ENCODE measurements around the gene NINJ2. TPM values are rescaled to one million over a fixed set of nuclear protein-coding genes. Genes with fewer than 3 reads are reported as not detected.
A peak's percentile ranks its signal among the peaks of the same experiment; 100 is the strongest.
"Not testable (repeated sequence)": the region's sequence is repeated elsewhere in the genome, so short reads cannot be mapped to it uniquely, and the experiment has no call there.

The NINJ2 gene
- total RNA-seq, 2 donors from 2014 or later, result 3.0 to 8.1 TPM

- Mint-ChIP-seq H3K4me3 (peak overlapping the region; percentile 72 to 88), H3K4me1 (ENCODE audit: low read depth) (peaks cover 65% of the 10 kb centered on the region), H3K9me3 (no peaks in the 10 kb centered on the region), H3K36me3 (ENCODE audit: insufficient read depth in 2 of 2) (peaks cover 0 to 2% of the 10 kb centered on the region in 2 donors), H3K27me3 (ENCODE audit: low read depth) (no peaks in the 10 kb centered on the region), H3K27ac (peak overlapping the region; percentile 84)
- DNase-seq (no peak), ATAC-seq (replicated peaks in 1 of 2) (no peak)
Measured at GRCh38 chr12:643475-644302, 19.6 kb downstream of the NINJ2 start.

- Mint-ChIP-seq H3K27me3 (ENCODE audit: low read depth) (no peaks in the 10 kb centered on the region), H3K27ac (peak overlapping the region; percentile 84), H3K4me1 (ENCODE audit: low read depth) (peaks cover 67% of the 10 kb centered on the region), H3K36me3 (ENCODE audit: insufficient read depth in 2 of 2) (peaks cover 0 to 2% of the 10 kb centered on the region in 2 donors), H3K4me3 (peak overlapping the region; percentile 79 to 88), H3K9me3 (no peaks in the 10 kb centered on the region)
- peak; percentile 86 to 89 for DNase-seq
- peak; percentile 81 for ATAC-seq (replicated peaks in 1 of 2)
Measured at GRCh38 chr12:642633-643474, 20.4 kb downstream of the NINJ2 start.

- Mint-ChIP-seq H3K4me3 (peak overlapping the region in 1 of 2 donors; percentile 6), H3K4me1 (ENCODE audit: low read depth) (peaks cover 68% of the 10 kb centered on the region)
- H3K9me3 Mint-ChIP-seq; DNase-seq; H3K27me3 Mint-ChIP-seq (ENCODE audit: low read depth); ATAC-seq (replicated peaks in 1 of 2); H3K36me3 Mint-ChIP-seq (ENCODE audit: insufficient read depth in 2 of 2); H3K27ac Mint-ChIP-seq: not testable (repeated sequence)
Measured at GRCh38 chr12:641321-641720, 21.9 kb downstream of the NINJ2 start.

DNA sequence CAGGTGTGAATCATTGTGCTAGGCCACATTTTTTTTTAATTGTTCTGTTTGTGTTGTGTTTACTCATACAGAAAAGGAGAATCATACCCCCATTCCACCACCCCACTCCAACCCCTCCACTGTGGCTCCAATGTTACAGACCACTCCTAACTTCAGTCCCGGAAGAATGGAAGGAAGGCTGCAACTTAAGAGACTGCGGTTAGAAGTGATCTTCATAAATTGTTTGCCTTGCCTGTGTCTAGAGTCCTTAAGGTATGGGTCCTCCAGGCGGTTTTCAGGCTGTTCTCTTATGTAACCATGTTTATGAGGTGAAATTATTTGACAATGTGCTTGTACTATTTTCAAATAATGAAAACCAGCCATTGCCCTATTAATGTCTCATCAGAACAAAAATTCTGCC lies 22.5 kb downstream of the NINJ2 start:
- Mint-ChIP-seq H3K9me3 (no peaks in the 10 kb centered on the region), H3K27ac (peak overlapping the region; percentile 97), H3K27me3 (ENCODE audit: low read depth) (no peaks in the 10 kb centered on the region), H3K36me3 (ENCODE audit: insufficient read depth in 2 of 2) (peaks cover 0 to 2% of the 10 kb centered on the region in 2 donors), H3K4me1 (ENCODE audit: low read depth) (peaks cover 67% of the 10 kb centered on the region), H3K4me3 (peak overlapping the region in 1 of 2 donors; percentile 44)
- ATAC-seq (replicated peaks in 1 of 2), result no peak
- no peak for DNase-seq

- peak overlapping the region; percentile 97 for H3K27ac Mint-ChIP-seq
- peaks cover 59% of the 10 kb centered on the region for H3K4me1 Mint-ChIP-seq (ENCODE audit: low read depth)
- H3K27me3 Mint-ChIP-seq (ENCODE audit: low read depth), result no peaks in the 10 kb centered on the region
- ATAC-seq (replicated peaks in 1 of 2), result no peak
- peak overlapping the region in 1 of 2 donors; percentile 44 for H3K4me3 Mint-ChIP-seq
- H3K36me3 Mint-ChIP-seq (ENCODE audit: insufficient read depth in 2 of 2), result peaks cover 0 to 2% of the 10 kb centered on the region in 2 donors
- no peaks in the 10 kb centered on the region for H3K9me3 Mint-ChIP-seq
- DNase-seq, result no peak
Measured at GRCh38 chr12:639988-640387, 23.3 kb downstream of the NINJ2 start.

GRCh38 chr12:639566-639965 lies 23.7 kb downstream of the NINJ2 start:
- H3K4me1 Mint-ChIP-seq (ENCODE audit: low read depth), result peaks cover 57% of the 10 kb centered on the region
- H3K9me3 Mint-ChIP-seq, result no peaks in the 10 kb centered on the region
- H3K36me3 Mint-ChIP-seq (ENCODE audit: insufficient read depth in 2 of 2), result peaks cover 0 to 2% of the 10 kb centered on the region in 2 donors
- peak overlapping the region; percentile 97 for H3K27ac Mint-ChIP-seq
- ATAC-seq (replicated peaks in 1 of 2) (peak; percentile 73 to 76), DNase-seq (peak; percentile 43 to 45)
- H3K4me3 Mint-ChIP-seq, result peak overlapping the region; percentile 4 to 44
- H3K27me3 Mint-ChIP-seq (ENCODE audit: low read depth), result no peaks in the 10 kb centered on the region

- H3K36me3 Mint-ChIP-seq (ENCODE audit: insufficient read depth in 2 of 2), result peaks cover 0 to 2% of the 10 kb centered on the region in 2 donors
- ATAC-seq (replicated peaks in 1 of 2) (peak; percentile 43 to 52), DNase-seq (no peak)
- H3K27me3 Mint-ChIP-seq (ENCODE audit: low read depth), result no peaks in the 10 kb centered on the region
- peak overlapping the region; percentile 4 to 44 for H3K4me3 Mint-ChIP-seq
- peak overlapping the region; percentile 97 for H3K27ac Mint-ChIP-seq
- no peaks in the 10 kb centered on the region for H3K9me3 Mint-ChIP-seq
- H3K4me1 Mint-ChIP-seq (ENCODE audit: low read depth), result peaks cover 52% of the 10 kb centered on the region
Measured at GRCh38 chr12:638953-639557, 24.2 kb downstream of the NINJ2 start.

GRCh38 chr12:636632-637031 lies 26.6 kb downstream of the NINJ2 start:
- peak overlapping the region; percentile 35 for H3K27ac Mint-ChIP-seq
- H3K9me3 Mint-ChIP-seq, result no peaks in the 10 kb centered on the region
- H3K27me3 Mint-ChIP-seq (ENCODE audit: low read depth), result no peaks in the 10 kb centered on the region
- DNase-seq (no peak), ATAC-seq (replicated peaks in 1 of 2) (no peak)
- peaks cover 0 to 3% of the 10 kb centered on the region in 2 donors for H3K36me3 Mint-ChIP-seq (ENCODE audit: insufficient read depth in 2 of 2)
- H3K4me1 Mint-ChIP-seq (ENCODE audit: low read depth), result peaks cover 49% of the 10 kb centered on the region
- H3K4me3 Mint-ChIP-seq, result no peak overlapping the region

DNA sequence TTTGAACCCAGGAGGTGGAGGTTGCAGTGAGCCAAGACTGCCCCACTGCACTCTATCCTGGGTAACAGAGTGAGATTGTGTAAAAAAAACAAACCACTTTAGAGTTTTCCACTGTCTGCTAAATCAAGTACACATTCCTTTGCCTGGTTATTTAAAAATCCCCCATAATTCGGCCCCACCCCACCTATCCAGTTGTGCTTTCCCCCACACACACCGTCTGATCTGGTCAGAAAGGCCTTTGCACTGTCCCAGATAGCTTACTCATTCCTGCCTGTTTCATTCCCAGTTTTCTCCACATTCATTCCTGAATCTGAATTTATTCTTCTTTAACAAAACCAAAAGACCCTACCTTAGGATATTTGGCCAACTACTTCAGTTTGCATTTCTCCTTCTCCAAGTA lies 29.5 kb downstream of the NINJ2 start:
- H3K27me3 Mint-ChIP-seq (ENCODE audit: low read depth), result no peaks in the 10 kb centered on the region
- H3K27ac Mint-ChIP-seq, result no peak overlapping the region
- no peaks in the 10 kb centered on the region for H3K9me3 Mint-ChIP-seq
- no peak for DNase-seq
- H3K4me1 Mint-ChIP-seq (ENCODE audit: low read depth), result peaks cover 23% of the 10 kb centered on the region
- no peak for ATAC-seq (replicated peaks in 1 of 2)
- H3K36me3 Mint-ChIP-seq (ENCODE audit: insufficient read depth in 2 of 2), result peaks cover 0 to 3% of the 10 kb centered on the region in 2 donors
- no peak overlapping the region for H3K4me3 Mint-ChIP-seq

DNA sequence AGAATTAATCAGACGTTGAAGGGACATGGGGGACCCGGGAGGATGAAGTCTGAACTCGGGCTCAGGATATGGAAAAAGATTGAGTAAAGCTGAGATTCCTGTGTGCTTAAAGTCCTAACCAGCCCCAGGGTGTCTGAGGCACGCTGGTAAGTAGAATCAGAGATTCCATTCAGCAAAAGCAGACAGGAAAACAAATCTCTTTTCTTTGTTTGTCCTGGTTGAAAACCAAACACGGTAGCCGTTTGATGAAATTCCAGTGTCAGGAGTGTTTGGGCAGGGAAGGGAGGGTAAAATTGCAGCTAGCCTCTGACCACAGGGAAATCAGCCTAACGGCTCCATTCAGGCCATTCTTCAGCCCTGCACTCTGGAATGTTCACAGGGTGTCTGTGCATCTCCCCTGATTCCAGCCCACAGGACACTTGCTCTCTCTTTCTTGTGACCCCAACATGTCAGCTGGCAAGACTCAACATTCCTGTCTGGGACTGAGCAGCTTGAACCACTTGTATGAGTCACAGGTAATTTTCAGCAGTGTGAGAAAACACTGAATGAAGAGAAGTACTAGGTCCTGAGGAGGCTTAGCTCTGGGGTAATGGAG lies 31.0 kb downstream of the NINJ2 start:
- DNase-seq (no peak), ATAC-seq (replicated peaks in 1 of 2) (peak in 1 of 2 donors; percentile 23)
- Mint-ChIP-seq H3K9me3 (no peaks in the 10 kb centered on the region), H3K36me3 (ENCODE audit: insufficient read depth in 2 of 2) (peaks cover 0 to 3% of the 10 kb centered on the region in 2 donors), H3K4me1 (ENCODE audit: low read depth) (peaks cover 21% of the 10 kb centered on the region), H3K27ac (no peak overlapping the region), H3K4me3 (peak overlapping the region in 1 of 2 donors; percentile 77), H3K27me3 (ENCODE audit: low read depth) (no peaks in the 10 kb centered on the region)

GRCh38 chr12:630656-631632 lies 32.3 kb downstream of the NINJ2 start:
- H3K9me3 Mint-ChIP-seq, result no peaks in the 10 kb centered on the region
- H3K4me3 Mint-ChIP-seq, result peak overlapping the region in 1 of 2 donors; percentile 90
- peaks cover 0 to 3% of the 10 kb centered on the region in 2 donors for H3K36me3 Mint-ChIP-seq (ENCODE audit: insufficient read depth in 2 of 2)
- DNase-seq (peak in 1 of 2 donors; percentile 84), ATAC-seq (replicated peaks in 1 of 2) (peak in 1 of 2 donors; percentile 99)
- peak overlapping the region; percentile 91 for H3K27ac Mint-ChIP-seq
- no peaks in the 10 kb centered on the region for H3K27me3 Mint-ChIP-seq (ENCODE audit: low read depth)
- peaks cover 15% of the 10 kb centered on the region for H3K4me1 Mint-ChIP-seq (ENCODE audit: low read depth)

DNA sequence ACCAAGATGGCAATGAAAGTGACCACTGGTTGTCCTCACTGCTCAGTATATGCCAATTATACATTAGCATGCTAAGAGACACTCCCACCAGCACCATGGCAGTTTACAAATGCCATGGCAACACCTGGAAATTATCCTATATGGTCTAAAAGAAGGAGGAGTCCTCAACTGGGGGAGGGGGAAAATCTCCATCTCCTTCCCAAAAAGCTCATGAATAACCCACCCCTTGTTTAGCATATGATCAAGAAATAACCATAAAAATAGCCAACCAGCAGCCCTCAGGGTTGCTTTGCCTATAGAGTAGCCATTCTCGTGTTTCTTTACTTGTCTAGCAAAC lies 34.5 kb downstream of the NINJ2 start:
- not testable (repeated sequence) for DNase-seq; H3K27ac Mint-ChIP-seq; ATAC-seq (replicated peaks in 1 of 2); H3K27me3 Mint-ChIP-seq (ENCODE audit: low read depth); H3K4me3 Mint-ChIP-seq; H3K9me3 Mint-ChIP-seq; H3K36me3 Mint-ChIP-seq (ENCODE audit: insufficient read depth in 2 of 2)
- peaks cover 22% of the 10 kb centered on the region for H3K4me1 Mint-ChIP-seq (ENCODE audit: low read depth)
